SK-N-SH (cell line): ENCODE measurements around the gene EEIG1. TPM values are rescaled to one million over a fixed set of nuclear protein-coding genes. Genes with fewer than 3 reads are reported as not detected.
A peak's percentile ranks its signal among the peaks of the same experiment; 100 is the strongest.

Experiments
- CTCF ChIA-PET: fragments of 300-600, 350-600 bp; formaldehyde crosslinking; extraction: SDS; loops from one replicate; lab custom pipeline; 2021; lab: Yijun Ruan, JAX
- POLR2A ChIA-PET: fragments of 350-600 bp; sonication (Branson Sonifier 250); formaldehyde crosslinking; extraction: SDS; loops from one replicate; lab custom pipeline; 2020; ENCODE audit warnings: antibody characterized with exemption, inconsistent platforms; lab: Yijun Ruan, JAX
- DNase-seq: peaks from one replicate; pipeline ENCODE4 v3.0.0; 2012
- H2AFZ ChIP-seq: fragments of 200-600 bp; sonication (generic); 2 replicates; pipeline ENCODE4 v1.8.1; 2016; ENCODE audit warnings: antibody characterized with exemption, mild to moderate bottlenecking, low read depth
- H3F3A ChIP-seq: fragments of 200-600 bp; sonication (generic); replicated peaks from 2 replicates; pipeline ENCODE3; 2016; ENCODE audit warnings: antibody characterized with exemption, mild to moderate bottlenecking; ENCODE audit not compliant: insufficient read depth
- H3K27ac ChIP-seq, 2 experiments: fragments of 200-500 bp in 1 of 2; fragments of 200-600 bp in 1 of 2; sonication (Bioruptor generic) in 1 of 2; sonication (generic), shearing (Covaris generic) in 1 of 2; 2 replicates each; pipeline versions ENCODE4 v1.5.1 to v1.6.1; 2014 to 2016; ENCODE audit warnings: low read depth in 2 of 2, inconsistent platforms in 1 of 2, low read length in 1 of 2, mild to moderate bottlenecking in 1 of 2, mixed read lengths in 1 of 2
- H3K27me3 ChIP-seq: fragments of 200-600 bp; sonication (generic), shearing (Covaris generic); 2 replicates; pipeline ENCODE4 v1.6.1; 2016; ENCODE audit warnings: mixed run types; ENCODE audit not compliant: insufficient read depth
- H3K36me3 ChIP-seq, 2 experiments: fragments of 200-500 bp in 1 of 2; fragments of 200-600 bp in 1 of 2; sonication (Bioruptor generic) in 1 of 2; sonication (generic) in 1 of 2; replicated peaks in 1 of 2; 2 replicates each; pipeline versions ENCODE3 to v1.5.1; 2014 to 2016; ENCODE audit warnings: low read length in 1 of 2, mild to moderate bottlenecking in 1 of 2; ENCODE audit not compliant: insufficient read depth in 2 of 2, control insufficient read depth in 1 of 2
- H3K4me1 ChIP-seq, 2 experiments: fragments of 200-500 bp in 1 of 2; fragments of 200-600 bp in 1 of 2; sonication (Bioruptor generic) in 1 of 2; sonication (generic), shearing (Covaris generic) in 1 of 2; 2 replicates each; pipeline versions ENCODE4 v1.5.1 to v1.6.1; 2014 to 2016; ENCODE audit warnings: low read depth in 1 of 2, low read length in 1 of 2, mixed run types in 1 of 2; ENCODE audit not compliant: insufficient read depth in 2 of 2, control insufficient read depth in 1 of 2
- H3K4me2 ChIP-seq: fragments of 200-600 bp; sonication (generic), shearing (Covaris generic); 2 replicates; pipeline ENCODE4 v1.6.1; 2017; ENCODE audit warnings: mixed run types
- H3K4me3 ChIP-seq, 2 experiments: fragments of 200-500 bp in 1 of 2; fragments of 200-600 bp in 1 of 2; sonication (Bioruptor generic) in 1 of 2; sonication (generic), shearing (Covaris generic) in 1 of 2; 2 replicates each; pipeline versions ENCODE4 v1.5.1 to v1.8.1; 2014 to 2016; ENCODE audit warnings: low read depth in 2 of 2, inconsistent platforms in 1 of 2, low read length in 1 of 2, mild to moderate bottlenecking in 1 of 2, mixed read lengths in 1 of 2, moderate library complexity in 1 of 2
- H3K79me2 ChIP-seq: fragments of 200-600 bp; sonication (generic); 2 replicates; pipeline ENCODE4 v1.8.1; 2017; ENCODE audit warnings: mild to moderate bottlenecking; ENCODE audit not compliant: insufficient read depth
- H3K9ac ChIP-seq: fragments of 200-600 bp; sonication (generic); 2 replicates; pipeline ENCODE4 v1.6.1; 2017; ENCODE audit warnings: mixed run types
- H3K9me2 ChIP-seq: fragments of 200-600 bp; sonication (generic); 2 replicates; pipeline ENCODE4 v1.6.1; 2017; ENCODE audit warnings: mixed run types
- H3K9me3 ChIP-seq: fragments of 200-600 bp; sonication (generic); 2 replicates; pipeline ENCODE4 v1.6.1; 2017; ENCODE audit warnings: mixed run types, mild to moderate bottlenecking, moderate library complexity
- H4K20me1 ChIP-seq: fragments of 200-600 bp; sonication (generic); 2 replicates; pipeline ENCODE4 v1.6.1; 2017; ENCODE audit warnings: mild to moderate bottlenecking, mixed run types; ENCODE audit not compliant: insufficient read depth
- FOSL2 ChIP-seq: IDR thresholded peaks from 2 replicates; pipeline ENCODE4 v1.4.0; 2012; ENCODE audit warnings: low read depth, mild to moderate bottlenecking, moderate library complexity, borderline replicate concordance
- FOXM1 ChIP-seq: IDR thresholded peaks from 2 replicates; pipeline ENCODE4 v1.4.0; 2012; ENCODE audit warnings: low read depth, mild to moderate bottlenecking
- GATA2 ChIP-seq: sonication (generic); formaldehyde crosslinking; IDR thresholded peaks from 2 replicates; pipeline ENCODE4 v1.5.0; 2020; ENCODE audit warnings: mild to moderate bottlenecking, missing genetic modification reagents
- MEF2A ChIP-seq: IDR thresholded peaks from 2 replicates; pipeline ENCODE4 v1.4.0; 2012; ENCODE audit warnings: low read depth, borderline replicate concordance
- RCOR1 ChIP-seq: fragments of 150-350 bp; IDR thresholded peaks from 2 replicates; pipeline ENCODE4 v1.6.1; 2017; ENCODE audit warnings: antibody characterized with exemption, low read length
- RFX5 ChIP-seq: IDR thresholded peaks from 2 replicates; pipeline ENCODE4 v1.6.1; 2012; ENCODE audit warnings: mild to moderate bottlenecking, improper control_type of control experiment, low read length
- SIN3A ChIP-seq: IDR thresholded peaks from 2 replicates; pipeline ENCODE4 v1.6.1; 2012; ENCODE audit warnings: low read depth, mild to moderate bottlenecking, low read length, moderate library complexity, borderline replicate concordance
- TCF12 ChIP-seq: IDR thresholded peaks from 2 replicates; pipeline ENCODE4 v1.4.0; 2012
- WGBS: methylation state at CpG from one replicate; pipeline ENCODE4 v1.1.6; 2017; ENCODE audit warnings: low lambda C conversion rate; 5-methylcytosine and 5-hydroxymethylcytosine counted together
- polyA plus RNA-seq, 3 experiments: library from polyadenylated mRNA; depleted of rRNA; stranded (reverse); fragments of >200 nt; gene quantifications; 2 replicates each; pipeline ENCODE4 v1.2.3, GENCODE V29; 2012
- TF ChIP-seq, protein P1 (sequence below): fragments of 200-600 bp; sonication (generic); IDR thresholded peaks from 2 replicates; pipeline ENCODE4 v1.6.1; 2017; ENCODE audit warnings: antibody characterized with exemption, mild to moderate bottlenecking, moderate library complexity
- TF ChIP-seq, protein P2 (sequence below): fragments of 150-350 bp; IDR thresholded peaks from 2 replicates; pipeline ENCODE4 v1.6.1; 2016; ENCODE audit warnings: mild to moderate bottlenecking, low read depth, low read length
- TF ChIP-seq, protein P3 (sequence below): IDR thresholded peaks from 2 replicates; pipeline ENCODE4 v1.6.1; 2012; ENCODE audit warnings: mild to moderate bottlenecking, low read depth, low read length, moderate library complexity
- TF ChIP-seq, protein P4 (sequence below): fragments of 150-350 bp; IDR thresholded peaks from 2 replicates; pipeline ENCODE4 v1.6.1; 2017; ENCODE audit warnings: antibody characterized with exemption, low read length, low read depth, borderline replicate concordance

The EEIG1 gene
- polyA plus RNA-seq, 1 of the 3 experiments (the other 2 are of a cell fraction) = 26.2 TPM

DNA sequence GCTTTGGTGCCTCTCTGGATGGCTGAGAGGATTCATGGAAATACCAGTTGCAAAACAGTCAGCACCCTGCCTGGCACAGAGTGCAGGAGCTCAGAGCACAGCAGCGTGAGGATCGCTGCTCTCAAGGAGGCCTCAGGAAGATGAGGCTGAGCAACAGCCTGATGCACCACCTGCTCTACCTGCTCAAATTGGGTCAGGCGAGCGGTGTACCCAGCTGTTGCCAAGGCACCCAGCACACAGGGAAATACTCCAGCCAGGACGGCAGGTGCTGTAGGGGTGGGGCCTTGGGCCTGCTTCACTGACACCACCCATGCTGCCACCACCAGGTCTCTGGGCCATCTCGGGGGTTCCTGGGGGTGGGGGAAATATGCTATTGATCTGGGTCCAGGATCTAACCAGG lies 4.3 kb downstream of the EEIG1 start:
- CTCF ChIA-PET = interaction anchor here (0.6 to 6.5 kb wide), 8 partner anchors 22 to 141 kb away, joined by 3 to 51 read pairs (median 4); no protein-coding TSS in a partner anchor
- H3K4me1 ChIP-seq = peaks cover 60 to 74% of the 10 kb centered on the region in 2 experiments
- peak overlapping the region; percentile 98; the same call in 1 of the 2 replicates for H3K4me2 ChIP-seq
- H3K27me3 ChIP-seq = no peaks in the 10 kb centered on the region
- H3K9me2 ChIP-seq = no peaks in the 10 kb centered on the region
- H3K79me2 ChIP-seq = peaks cover 91% of the 10 kb centered on the region
- H3K9me3 ChIP-seq = no peaks in the 10 kb centered on the region
- no peak overlapping the region for H3K9ac ChIP-seq
- TF ChIP-seq RFX5 (no peak), SIN3A (no peak), TCF12 (no peak), RCOR1 (no peak), MEF2A (no peak), FOXM1 (no peak), FOSL2 (no peak), GATA2 (CRISPR knock-in tag) (no peak)
- TF ChIP-seq, protein P1, sequence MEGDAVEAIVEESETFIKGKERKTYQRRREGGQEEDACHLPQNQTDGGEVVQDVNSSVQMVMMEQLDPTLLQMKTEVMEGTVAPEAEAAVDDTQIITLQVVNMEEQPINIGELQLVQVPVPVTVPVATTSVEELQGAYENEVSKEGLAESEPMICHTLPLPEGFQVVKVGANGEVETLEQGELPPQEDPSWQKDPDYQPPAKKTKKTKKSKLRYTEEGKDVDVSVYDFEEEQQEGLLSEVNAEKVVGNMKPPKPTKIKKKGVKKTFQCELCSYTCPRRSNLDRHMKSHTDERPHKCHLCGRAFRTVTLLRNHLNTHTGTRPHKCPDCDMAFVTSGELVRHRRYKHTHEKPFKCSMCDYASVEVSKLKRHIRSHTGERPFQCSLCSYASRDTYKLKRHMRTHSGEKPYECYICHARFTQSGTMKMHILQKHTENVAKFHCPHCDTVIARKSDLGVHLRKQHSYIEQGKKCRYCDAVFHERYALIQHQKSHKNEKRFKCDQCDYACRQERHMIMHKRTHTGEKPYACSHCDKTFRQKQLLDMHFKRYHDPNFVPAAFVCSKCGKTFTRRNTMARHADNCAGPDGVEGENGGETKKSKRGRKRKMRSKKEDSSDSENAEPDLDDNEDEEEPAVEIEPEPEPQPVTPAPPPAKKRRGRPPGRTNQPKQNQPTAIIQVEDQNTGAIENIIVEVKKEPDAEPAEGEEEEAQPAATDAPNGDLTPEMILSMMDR = no peak
- TF ChIP-seq, protein P2, sequence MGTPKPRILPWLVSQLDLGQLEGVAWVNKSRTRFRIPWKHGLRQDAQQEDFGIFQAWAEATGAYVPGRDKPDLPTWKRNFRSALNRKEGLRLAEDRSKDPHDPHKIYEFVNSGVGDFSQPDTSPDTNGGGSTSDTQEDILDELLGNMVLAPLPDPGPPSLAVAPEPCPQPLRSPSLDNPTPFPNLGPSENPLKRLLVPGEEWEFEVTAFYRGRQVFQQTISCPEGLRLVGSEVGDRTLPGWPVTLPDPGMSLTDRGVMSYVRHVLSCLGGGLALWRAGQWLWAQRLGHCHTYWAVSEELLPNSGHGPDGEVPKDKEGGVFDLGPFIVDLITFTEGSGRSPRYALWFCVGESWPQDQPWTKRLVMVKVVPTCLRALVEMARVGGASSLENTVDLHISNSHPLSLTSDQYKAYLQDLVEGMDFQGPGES = no peak
- TF ChIP-seq, protein P3, sequence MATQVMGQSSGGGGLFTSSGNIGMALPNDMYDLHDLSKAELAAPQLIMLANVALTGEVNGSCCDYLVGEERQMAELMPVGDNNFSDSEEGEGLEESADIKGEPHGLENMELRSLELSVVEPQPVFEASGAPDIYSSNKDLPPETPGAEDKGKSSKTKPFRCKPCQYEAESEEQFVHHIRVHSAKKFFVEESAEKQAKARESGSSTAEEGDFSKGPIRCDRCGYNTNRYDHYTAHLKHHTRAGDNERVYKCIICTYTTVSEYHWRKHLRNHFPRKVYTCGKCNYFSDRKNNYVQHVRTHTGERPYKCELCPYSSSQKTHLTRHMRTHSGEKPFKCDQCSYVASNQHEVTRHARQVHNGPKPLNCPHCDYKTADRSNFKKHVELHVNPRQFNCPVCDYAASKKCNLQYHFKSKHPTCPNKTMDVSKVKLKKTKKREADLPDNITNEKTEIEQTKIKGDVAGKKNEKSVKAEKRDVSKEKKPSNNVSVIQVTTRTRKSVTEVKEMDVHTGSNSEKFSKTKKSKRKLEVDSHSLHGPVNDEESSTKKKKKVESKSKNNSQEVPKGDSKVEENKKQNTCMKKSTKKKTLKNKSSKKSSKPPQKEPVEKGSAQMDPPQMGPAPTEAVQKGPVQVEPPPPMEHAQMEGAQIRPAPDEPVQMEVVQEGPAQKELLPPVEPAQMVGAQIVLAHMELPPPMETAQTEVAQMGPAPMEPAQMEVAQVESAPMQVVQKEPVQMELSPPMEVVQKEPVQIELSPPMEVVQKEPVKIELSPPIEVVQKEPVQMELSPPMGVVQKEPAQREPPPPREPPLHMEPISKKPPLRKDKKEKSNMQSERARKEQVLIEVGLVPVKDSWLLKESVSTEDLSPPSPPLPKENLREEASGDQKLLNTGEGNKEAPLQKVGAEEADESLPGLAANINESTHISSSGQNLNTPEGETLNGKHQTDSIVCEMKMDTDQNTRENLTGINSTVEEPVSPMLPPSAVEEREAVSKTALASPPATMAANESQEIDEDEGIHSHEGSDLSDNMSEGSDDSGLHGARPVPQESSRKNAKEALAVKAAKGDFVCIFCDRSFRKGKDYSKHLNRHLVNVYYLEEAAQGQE = no peak
- TF ChIP-seq, protein P4, sequence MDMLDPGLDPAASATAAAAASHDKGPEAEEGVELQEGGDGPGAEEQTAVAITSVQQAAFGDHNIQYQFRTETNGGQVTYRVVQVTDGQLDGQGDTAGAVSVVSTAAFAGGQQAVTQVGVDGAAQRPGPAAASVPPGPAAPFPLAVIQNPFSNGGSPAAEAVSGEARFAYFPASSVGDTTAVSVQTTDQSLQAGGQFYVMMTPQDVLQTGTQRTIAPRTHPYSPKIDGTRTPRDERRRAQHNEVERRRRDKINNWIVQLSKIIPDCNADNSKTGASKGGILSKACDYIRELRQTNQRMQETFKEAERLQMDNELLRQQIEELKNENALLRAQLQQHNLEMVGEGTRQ = no peak
- TF ChIP-seq, all 33 proteins: peak for 0
- Histone ChIP-seq H4K20me1 (peaks cover 87% of the 10 kb centered on the region), H3K4me3 (no peak overlapping the region; a peak in 1 of 4 replicates), H3K36me3 (no peaks in the 10 kb centered on the region), H2AFZ (no peak overlapping the region), H3K27ac (peak overlapping the region in 1 of 2 experiments; percentile 93; a peak in 2 of 4 replicates), H3F3A (no peaks in the 10 kb centered on the region)
- 92% methylated on average over 2 of the region's 6 CpGs for WGBS
- POLR2A ChIA-PET = no interaction called here
- no peak for DNase-seq
